ENCODE data around the gene NKD2.
"Not testable (repeated sequence)": the region's sequence is repeated elsewhere in the genome, so short reads cannot be mapped to it uniquely, and the experiment has no call there.

The NKD2 gene

DNA sequence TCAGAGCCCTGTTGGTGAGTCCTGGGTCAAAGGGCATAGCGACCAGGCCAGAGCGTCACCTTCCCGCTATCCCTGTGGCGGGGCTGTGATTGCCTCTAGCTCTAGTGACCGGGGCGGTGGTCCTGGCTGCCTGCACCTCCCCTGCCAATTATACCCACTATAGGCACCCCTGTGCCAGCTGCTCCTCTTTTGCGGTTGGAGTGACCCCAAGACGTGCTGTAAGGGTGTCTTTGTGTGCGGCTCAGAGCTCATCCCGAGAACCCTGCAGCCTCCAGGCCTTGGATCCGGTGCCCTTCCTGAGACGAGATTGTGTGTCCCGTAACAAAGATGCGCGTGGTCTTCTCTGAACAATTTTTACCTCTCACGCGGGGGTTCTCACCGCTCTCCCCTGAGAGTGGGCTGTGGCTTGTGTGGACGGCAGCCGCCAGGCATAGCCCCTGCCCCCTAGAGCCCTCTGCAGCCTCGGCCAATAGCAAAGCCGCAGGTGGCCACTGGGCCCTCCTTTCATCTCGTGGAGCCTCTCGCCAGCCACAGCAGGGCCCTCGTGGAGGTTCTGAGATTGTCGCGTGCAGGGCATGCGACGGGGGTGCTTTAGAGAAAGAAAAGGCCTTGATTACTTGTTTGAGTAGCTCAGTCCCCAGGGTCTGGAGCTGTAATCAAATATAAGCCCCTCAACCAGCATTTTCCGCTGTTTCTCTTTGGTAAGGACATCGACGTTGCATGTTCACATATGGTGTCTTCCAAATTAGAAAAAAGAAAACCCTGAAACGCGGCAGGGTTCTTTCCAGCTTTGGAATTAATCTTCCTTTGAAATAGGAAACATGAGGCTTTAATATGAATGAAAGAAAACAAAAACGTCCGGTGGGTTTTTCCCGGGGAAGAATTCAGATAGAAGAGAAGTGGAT, 10.7 kb downstream of the NKD2 start:
- H3K4me1 ChIP-seq, result no peaks in the 10 kb centered on the region
- H3K4me3 ChIP-seq (ENCODE audit: low read depth, low read length), result no peak overlapping the region
- TF ChIP-seq, protein P1, sequence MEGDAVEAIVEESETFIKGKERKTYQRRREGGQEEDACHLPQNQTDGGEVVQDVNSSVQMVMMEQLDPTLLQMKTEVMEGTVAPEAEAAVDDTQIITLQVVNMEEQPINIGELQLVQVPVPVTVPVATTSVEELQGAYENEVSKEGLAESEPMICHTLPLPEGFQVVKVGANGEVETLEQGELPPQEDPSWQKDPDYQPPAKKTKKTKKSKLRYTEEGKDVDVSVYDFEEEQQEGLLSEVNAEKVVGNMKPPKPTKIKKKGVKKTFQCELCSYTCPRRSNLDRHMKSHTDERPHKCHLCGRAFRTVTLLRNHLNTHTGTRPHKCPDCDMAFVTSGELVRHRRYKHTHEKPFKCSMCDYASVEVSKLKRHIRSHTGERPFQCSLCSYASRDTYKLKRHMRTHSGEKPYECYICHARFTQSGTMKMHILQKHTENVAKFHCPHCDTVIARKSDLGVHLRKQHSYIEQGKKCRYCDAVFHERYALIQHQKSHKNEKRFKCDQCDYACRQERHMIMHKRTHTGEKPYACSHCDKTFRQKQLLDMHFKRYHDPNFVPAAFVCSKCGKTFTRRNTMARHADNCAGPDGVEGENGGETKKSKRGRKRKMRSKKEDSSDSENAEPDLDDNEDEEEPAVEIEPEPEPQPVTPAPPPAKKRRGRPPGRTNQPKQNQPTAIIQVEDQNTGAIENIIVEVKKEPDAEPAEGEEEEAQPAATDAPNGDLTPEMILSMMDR (IDR thresholded peaks at IDR 0.05; ENCODE audit: low read depth, low read length), result no peak
- no peaks in the 10 kb centered on the region for H3K9me3 ChIP-seq
- no peaks in the 10 kb centered on the region for H3K27me3 ChIP-seq
- DNase-seq, result no peak
- H3K36me3 ChIP-seq, result no peaks in the 10 kb centered on the region

DNA sequence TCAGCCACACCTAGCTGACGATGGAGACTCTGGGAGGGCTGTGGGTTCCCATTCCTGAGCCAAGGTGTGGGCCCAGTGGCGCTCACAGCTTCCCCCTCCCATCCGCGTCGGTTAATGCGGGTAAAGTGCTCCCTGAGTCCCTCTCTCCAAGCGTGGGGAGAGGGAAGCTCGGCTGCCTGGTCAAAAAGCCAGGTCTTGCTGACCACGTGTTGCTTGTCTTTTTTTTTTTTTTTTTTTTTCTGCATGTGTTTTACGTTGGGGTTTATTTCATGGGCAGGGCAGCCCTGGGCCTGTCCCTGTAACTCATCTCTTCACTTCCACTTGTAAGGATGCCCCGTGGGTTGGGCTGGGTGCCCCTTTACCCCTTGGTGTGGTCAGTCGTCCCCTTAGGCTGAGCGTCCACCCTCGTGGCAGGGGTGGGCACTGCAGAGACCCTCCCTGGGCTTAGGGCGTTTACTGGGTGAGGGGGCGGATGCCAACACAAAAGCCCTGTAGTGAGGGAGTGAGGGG, 11.9 kb downstream of the NKD2 start:
- Histone ChIP-seq H3K36me3 (no peaks in the 10 kb centered on the region), H3K9me3 (no peaks in the 10 kb centered on the region), H3K27me3 (no peaks in the 10 kb centered on the region), H3K4me3 (ENCODE audit: low read depth, low read length) (no peak overlapping the region), H3K4me1 (no peaks in the 10 kb centered on the region)
- DNase-seq, result no peak
- TF ChIP-seq, protein P1 (IDR thresholded peaks at IDR 0.05; ENCODE audit: low read depth, low read length), result no peak

DNA sequence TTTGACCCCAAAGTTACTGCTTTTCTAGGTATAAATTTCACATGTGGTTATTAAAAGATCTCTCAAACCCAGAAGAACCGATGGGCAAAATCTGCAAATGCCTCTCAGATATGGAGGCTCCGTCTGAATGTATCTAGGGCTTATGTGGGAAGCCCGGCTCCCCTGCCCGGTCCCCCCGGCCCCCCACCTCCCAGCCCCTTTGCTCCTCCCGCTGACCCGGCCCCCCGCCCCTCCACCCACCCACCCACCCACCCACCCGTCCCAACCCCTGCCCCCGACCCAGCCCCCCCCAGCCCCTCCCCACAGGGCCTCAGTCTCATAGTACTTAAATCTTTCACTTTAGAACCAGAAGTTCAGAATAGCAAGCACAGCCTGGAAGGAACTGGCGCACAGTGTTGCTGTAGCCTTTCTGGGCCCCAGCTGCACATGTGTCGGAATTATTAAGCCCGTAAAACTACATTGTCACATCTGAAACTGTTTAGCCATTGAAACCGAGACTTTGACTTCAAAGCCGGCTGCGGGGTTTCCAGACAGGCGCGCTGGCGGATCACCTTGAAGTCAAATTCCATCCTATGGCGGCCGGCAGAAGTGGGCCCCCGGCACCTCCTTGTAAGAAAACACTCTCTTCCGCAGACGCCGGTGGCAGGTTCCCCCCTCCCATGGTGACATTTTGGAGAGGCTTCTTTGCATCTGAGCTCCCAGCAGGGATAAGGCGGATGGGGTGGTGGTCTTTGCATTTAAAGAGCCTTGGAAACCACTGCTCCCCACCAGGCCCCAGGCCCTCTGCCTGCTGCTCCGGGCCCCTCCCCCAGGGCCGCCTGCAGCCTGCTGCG, 12.8 kb downstream of the NKD2 start:
- no peaks in the 10 kb centered on the region for H3K9me3 ChIP-seq
- no peak overlapping the region for H3K4me3 ChIP-seq (ENCODE audit: low read depth, low read length)
- H3K27me3 ChIP-seq, result no peaks in the 10 kb centered on the region
- H3K4me1 ChIP-seq, result no peaks in the 10 kb centered on the region
- DNase-seq, result no peak
- no peaks in the 10 kb centered on the region for H3K36me3 ChIP-seq
- TF ChIP-seq, protein P1 (IDR thresholded peaks at IDR 0.05; ENCODE audit: low read depth, low read length), result no peak

DNA sequence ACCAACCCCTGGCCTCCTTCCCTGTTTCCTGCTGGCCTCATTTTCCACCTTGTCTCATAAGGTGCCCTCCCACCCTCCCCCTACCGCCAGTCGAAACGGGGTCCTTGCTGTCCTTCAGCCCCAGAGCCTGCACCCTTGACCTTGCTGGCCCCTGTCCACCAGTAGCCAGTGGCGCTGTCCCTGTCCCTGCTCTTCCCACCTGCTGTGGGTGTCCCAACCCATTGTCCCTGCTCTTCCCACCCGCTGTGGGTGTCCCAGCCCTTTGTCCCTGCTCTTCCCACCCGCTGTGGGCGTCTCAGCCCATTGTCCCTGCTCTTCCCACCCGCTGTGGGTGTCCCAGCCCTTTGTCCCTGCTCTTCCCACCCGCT, 13.4 kb downstream of the NKD2 start:
- not testable (repeated sequence) for H3K36me3 ChIP-seq; H3K9me3 ChIP-seq; H3K27me3 ChIP-seq; H3K4me1 ChIP-seq; H3K4me3 ChIP-seq (ENCODE audit: low read depth, low read length); DNase-seq

DNA sequence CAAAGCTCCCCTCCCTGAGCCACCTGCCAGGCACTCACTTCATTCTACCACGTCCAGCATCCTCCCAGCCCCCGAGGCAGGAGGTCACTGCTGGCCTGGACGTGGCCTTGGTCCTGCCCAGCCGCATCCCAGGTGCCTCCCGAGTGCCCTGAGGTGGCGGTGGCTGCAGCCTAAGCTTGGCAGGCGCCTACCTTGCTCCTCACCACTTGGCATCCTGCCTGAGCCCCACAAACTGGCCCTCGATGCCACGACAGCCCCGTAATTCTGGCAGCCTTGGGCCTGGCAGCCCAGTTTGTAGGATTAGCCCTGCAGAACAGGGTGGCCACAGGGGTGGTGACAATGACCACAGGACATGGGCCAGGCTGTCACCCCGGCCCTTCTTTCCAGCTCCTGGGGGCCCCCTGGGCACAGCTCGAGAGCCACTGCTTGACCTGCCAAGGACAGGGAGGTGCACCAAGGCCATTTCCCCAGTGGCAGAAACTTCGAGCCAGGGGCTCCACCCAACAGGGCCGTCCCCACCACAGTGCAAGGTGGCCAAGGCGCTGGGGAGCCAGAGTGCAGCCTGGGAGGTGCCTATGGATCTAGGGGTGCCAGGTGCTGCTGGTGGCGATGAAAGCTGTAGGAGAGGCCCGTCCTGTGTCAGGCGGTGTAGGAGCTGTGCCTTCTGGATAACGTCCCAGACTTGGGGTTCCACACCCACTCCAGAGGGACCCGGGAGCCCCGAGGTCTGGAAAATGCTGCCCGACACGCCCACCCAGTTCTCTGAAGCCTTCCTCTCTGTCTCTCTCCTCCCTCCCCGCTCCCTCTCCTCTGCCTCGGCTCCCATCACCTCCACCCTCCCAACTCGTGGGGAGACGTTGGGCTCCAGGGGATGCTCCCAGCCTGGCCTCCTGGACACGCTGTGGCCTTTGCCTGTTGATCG, 18.4 kb downstream of the NKD2 start:
- no peaks in the 10 kb centered on the region for H3K9me3 ChIP-seq
- H3K4me1 ChIP-seq, result no peaks in the 10 kb centered on the region
- no peak overlapping the region for H3K4me3 ChIP-seq (ENCODE audit: low read depth, low read length)
- TF ChIP-seq, protein P1 (IDR thresholded peaks at IDR 0.05; ENCODE audit: low read depth, low read length), result no peak
- DNase-seq, result peak; percentile 8
- no peaks in the 10 kb centered on the region for H3K27me3 ChIP-seq
- H3K36me3 ChIP-seq, result no peaks in the 10 kb centered on the region

Measured in BE2C (cell line).